ENCODE results near the gene DUSP2. TPM values are rescaled to one million over a fixed set of nuclear protein-coding genes. Genes with fewer than 3 reads are reported as not detected.

The DUSP2 gene
- total and polyA plus RNA-seq, 10 of the 15 experiments (the other 5 are each of a cell fraction or from before 2014, with no cell fraction given): 9.7 to 212 (median 57.2) TPM

DNA sequence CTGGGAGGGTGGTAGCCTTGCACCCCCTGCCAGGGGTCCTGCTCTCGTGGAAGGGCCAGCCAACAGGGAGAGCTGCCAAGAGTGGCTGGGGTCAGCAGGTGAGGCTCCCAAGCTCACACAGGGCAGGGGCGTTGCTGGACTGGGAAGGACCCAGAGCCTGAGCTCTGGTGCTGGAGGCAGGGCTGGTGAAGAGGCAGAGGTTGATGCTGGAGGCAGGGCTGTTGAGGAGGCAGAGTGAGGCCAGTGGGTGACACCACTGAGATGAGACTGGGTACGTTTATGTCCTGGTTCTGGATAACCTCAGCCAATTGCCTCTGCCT is 35.9 kb downstream of the DUSP2 start:
- no peaks in the 10 kb centered on the region for H3K27me3 ChIP-seq (replicated peaks in 1 of 2; ENCODE audit: control insufficient read depth in 2 of 2, insufficient read depth in 2 of 2, low read length in 1 of 2)
- H3K79me2 ChIP-seq (ENCODE audit: control insufficient read depth, insufficient read depth, low read length): no peaks in the 10 kb centered on the region
- no peaks in the 10 kb centered on the region for H3K4me1 ChIP-seq (ENCODE audit: control insufficient read depth, insufficient read depth, low read length)
- ChIA-PET POLR2A (no interaction called here), RAD21 (ENCODE audit: unreplicated experiment) (interaction anchor here (1.6 kb wide), 1 partner anchor 65 kb away, joined by 5 read pairs; no protein-coding TSS in a partner anchor), SMC1A (ENCODE audit: uncharacterized antibody, unreplicated experiment) (no interaction called here), CTCF (no interaction called here)
- no peaks in the 10 kb centered on the region for H4K20me1 ChIP-seq (ENCODE audit: control insufficient read depth, insufficient read depth)
- TF ChIP-seq STAT1 (conservative IDR thresholded peaks at IDR 0.05) (no peak), IKZF1 (conservative IDR thresholded peaks at IDR 0.05) (no peak), ETV6 (conservative IDR thresholded peaks at IDR 0.05 in 1 of 2, IDR thresholded peaks at IDR 0.05 in 1 of 2; ENCODE audit: borderline replicate concordance in 1 of 2, low read depth in 1 of 2) (no peak), MYB (IDR thresholded peaks at IDR 0.05; ENCODE audit: borderline replicate concordance, low read depth, low read length) (no peak), BCLAF1 (IDR thresholded peaks at IDR 0.05) (no peak), ZSCAN29 (IDR thresholded peaks at IDR 0.05) (no peak), USF1 (IDR thresholded peaks at IDR 0.05; ENCODE audit: borderline replicate concordance, extremely low read length, insufficient read depth, low read depth, low read length) (no peak), CHD1 (IDR thresholded peaks at IDR 0.05; ENCODE audit: low read depth, low read length) (no peak), PAX5 (IDR thresholded peaks at IDR 0.05; ENCODE audit: borderline replicate concordance, low read depth, low read length) (no peak), RUNX3 (IDR thresholded peaks at IDR 0.05; ENCODE audit: low read length) (no peak), HSF1 (IDR thresholded peaks at IDR 0.05; ENCODE audit: low read depth, low read length) (no peak)
- TF ChIP-seq, protein P1, sequence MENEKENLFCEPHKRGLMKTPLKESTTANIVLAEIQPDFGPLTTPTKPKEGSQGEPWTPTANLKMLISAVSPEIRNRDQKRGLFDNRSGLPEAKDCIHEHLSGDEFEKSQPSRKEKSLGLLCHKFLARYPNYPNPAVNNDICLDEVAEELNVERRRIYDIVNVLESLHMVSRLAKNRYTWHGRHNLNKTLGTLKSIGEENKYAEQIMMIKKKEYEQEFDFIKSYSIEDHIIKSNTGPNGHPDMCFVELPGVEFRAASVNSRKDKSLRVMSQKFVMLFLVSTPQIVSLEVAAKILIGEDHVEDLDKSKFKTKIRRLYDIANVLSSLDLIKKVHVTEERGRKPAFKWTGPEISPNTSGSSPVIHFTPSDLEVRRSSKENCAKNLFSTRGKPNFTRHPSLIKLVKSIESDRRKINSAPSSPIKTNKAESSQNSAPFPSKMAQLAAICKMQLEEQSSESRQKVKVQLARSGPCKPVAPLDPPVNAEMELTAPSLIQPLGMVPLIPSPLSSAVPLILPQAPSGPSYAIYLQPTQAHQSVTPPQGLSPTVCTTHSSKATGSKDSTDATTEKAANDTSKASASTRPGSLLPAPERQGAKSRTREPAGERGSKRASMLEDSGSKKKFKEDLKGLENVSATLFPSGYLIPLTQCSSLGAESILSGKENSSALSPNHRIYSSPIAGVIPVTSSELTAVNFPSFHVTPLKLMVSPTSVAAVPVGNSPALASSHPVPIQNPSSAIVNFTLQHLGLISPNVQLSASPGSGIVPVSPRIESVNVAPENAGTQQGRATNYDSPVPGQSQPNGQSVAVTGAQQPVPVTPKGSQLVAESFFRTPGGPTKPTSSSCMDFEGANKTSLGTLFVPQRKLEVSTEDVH (IDR thresholded peaks at IDR 0.05; ENCODE audit: low read depth, partially characterized antibody): no peak
- peaks cover 4% of the 10 kb centered on the region; the same call in 2 of the 3 replicates for H3K9me3 ChIP-seq (replicated peaks; ENCODE audit: control insufficient read depth, insufficient read depth, low read length)
- no peaks in the 10 kb centered on the region for H3K36me3 ChIP-seq (ENCODE audit: control insufficient read depth in 2 of 2, insufficient read depth in 2 of 2, low read length in 1 of 2)
- H3K9ac ChIP-seq (ENCODE audit: control insufficient read depth, insufficient read depth, low read length): no peak overlapping the region
- FAIRE-seq (no peak), DNase-seq (ENCODE audit: low read depth, low spot score) (no peak), ATAC-seq (0 out of 3 replicates have a peak, but pooled peaks have one; percentile 18)
- BruUV-seq (replicated peaks): no TSS peak
- no peak overlapping the region for H3K4me3 ChIP-seq
- WGBS (ENCODE audit: insufficient coverage, insufficient replicate concordance, low lambda C conversion rate, missing lambda C conversion rate): 10% methylated on average over 3 of the region's 3 CpGs
- in situ Hi-C loops (cut with MboI): no loop called here
- H2AFZ ChIP-seq (ENCODE audit: control insufficient read depth, low read depth, low read length): no peak overlapping the region
- H3K27ac ChIP-seq (ENCODE audit: control insufficient read depth, insufficient read depth): no peak overlapping the region
- intact Hi-C loops (cut with micrococcal nuclease; ENCODE audit: unreplicated experiment): no loop called here
- no peak overlapping the region for H3K4me2 ChIP-seq (ENCODE audit: control insufficient read depth, insufficient read depth)

All from GM12878 (cell line).